GM12878 (cell line): ENCODE results near the gene PRR16. TPM values are rescaled to one million over a fixed set of nuclear protein-coding genes. Genes with fewer than 3 reads are reported as not detected.

Experiments
- ATAC-seq: fragments of 200-7000 bp; cut with Tn5 transposase; 3 replicates; pipeline ENCODE4 v1.9.1; 2020; ENCODE audit warnings: mild to moderate bottlenecking, moderate library complexity
- BruUV-seq: library from RNA; stranded (reverse); fragments of 400-500 nt; replicated peaks from 2 replicates; lab custom pipeline; 2021; lab: Mats Ljungman, UMichigan
- CTCF ChIA-PET: fragments of 300-600 bp; sonication (Branson Sonifier 250); formaldehyde crosslinking; extraction: SDS; loops from one replicate; lab custom pipeline; 2021; ENCODE audit warnings: inconsistent platforms; lab: Yijun Ruan, JAX
- POLR2A ChIA-PET: fragments of 350-600 bp; formaldehyde crosslinking; extraction: SDS; loops from one replicate; lab custom pipeline; 2021; ENCODE audit warnings: inconsistent platforms; lab: Charles Lee
- RAD21 ChIA-PET: fragments of 300-600 bp; sonication (Branson Sonifier 250); formaldehyde crosslinking; loops from one replicate; lab custom pipeline; 2023; ENCODE audit warnings: antibody characterized with exemption; ENCODE audit not compliant: unreplicated experiment; lab: Charles Lee
- SMC1A ChIA-PET: fragments of 300-600 bp; sonication (Branson Sonifier 250); formaldehyde crosslinking; loops from one replicate; lab custom pipeline; 2023; ENCODE audit not compliant: unreplicated experiment, uncharacterized antibody; lab: Charles Lee
- DNase-seq: peaks from one replicate; pipeline ENCODE4 v3.0.0-alpha.2; 2011; ENCODE audit warnings: low read depth, low spot score
- FAIRE-seq: peaks from 3 replicates; lab custom pipeline; 2011; peaks lifted over from hg19 to GRCh38; lab: Jason Lieb, UNC
- H2AFZ ChIP-seq: 2 replicates; pipeline ENCODE4 v1.6.0; 2011; ENCODE audit warnings: low read depth, low read length, control low read depth; ENCODE audit not compliant: control insufficient read depth
- H3K27ac ChIP-seq: 2 replicates; pipeline ENCODE4 v1.5.1; 2011; ENCODE audit warnings: control low read depth; ENCODE audit not compliant: control insufficient read depth, insufficient read depth
- H3K27me3 ChIP-seq, 2 experiments: replicated peaks in 1 of 2; 2 replicates each; pipeline versions ENCODE4 v1.6.0 to v1.6.1; 2011; ENCODE audit warnings: low read length in 1 of 2; ENCODE audit not compliant: control insufficient read depth in 2 of 2, insufficient read depth in 2 of 2
- H3K36me3 ChIP-seq, 2 experiments: 2 replicates each; pipeline ENCODE4 v1.5.1; 2011; ENCODE audit warnings: low read length in 1 of 2; ENCODE audit not compliant: control insufficient read depth in 2 of 2, insufficient read depth in 2 of 2
- H3K4me1 ChIP-seq: 2 replicates; pipeline ENCODE4 v1.6.1; 2011; ENCODE audit warnings: mild to moderate bottlenecking, low read length, moderate library complexity, mixed read lengths; ENCODE audit not compliant: control insufficient read depth, insufficient read depth
- H3K4me2 ChIP-seq: 2 replicates; pipeline ENCODE4 v1.6.0; 2011; ENCODE audit warnings: control low read depth; ENCODE audit not compliant: control insufficient read depth, insufficient read depth
- H3K4me3 ChIP-seq: fragments of 200-600 bp; sonication (generic); 2 replicates; pipeline ENCODE4 v1.5.1; 2016
- H3K79me2 ChIP-seq: 2 replicates; pipeline ENCODE4 v1.6.0; 2011; ENCODE audit warnings: low read length; ENCODE audit not compliant: control insufficient read depth, insufficient read depth
- H3K9ac ChIP-seq: 2 replicates; pipeline ENCODE4 v1.8.0; 2011; ENCODE audit warnings: low read length, control low read depth, mixed read lengths; ENCODE audit not compliant: control insufficient read depth, insufficient read depth
- H3K9me3 ChIP-seq: replicated peaks from 3 replicates; pipeline ENCODE4 v1.5.1; 2011; ENCODE audit warnings: mild to moderate bottlenecking, low read length; ENCODE audit not compliant: control insufficient read depth, insufficient read depth
- H4K20me1 ChIP-seq: 2 replicates; pipeline ENCODE4 v1.6.0; 2011; ENCODE audit not compliant: control insufficient read depth, insufficient read depth
- ATF7 ChIP-seq: fragments of 450-650 bp; IDR thresholded peaks from 2 replicates; pipeline ENCODE4 v1.6.1; 2016; ENCODE audit warnings: low read depth, mild to moderate bottlenecking
- DPF2 ChIP-seq: fragments of 450-650 bp; IDR thresholded peaks from 2 replicates; pipeline ENCODE4 v1.6.1; 2017; ENCODE audit warnings: mild to moderate bottlenecking
- FOS ChIP-seq: IDR thresholded peaks from 3 replicates; pipeline ENCODE4 v1.6.1; 2011; ENCODE audit warnings: borderline replicate concordance; ENCODE audit not compliant: insufficient read length; ENCODE audit errors: extremely low read depth
- GATAD2B ChIP-seq: fragments of 450-650 bp; conservative IDR thresholded peaks from 2 replicates; pipeline ENCODE4 v1.6.1; 2017; ENCODE audit warnings: low read depth, mild to moderate bottlenecking, moderate library complexity
- JUND ChIP-seq: IDR thresholded peaks from 2 replicates; pipeline ENCODE4 v1.6.1; 2012; ENCODE audit warnings: low read depth, mild to moderate bottlenecking, low read length, improper control_type of control experiment, moderate library complexity
- NFXL1 ChIP-seq: fragments of 450-650 bp; IDR thresholded peaks from 2 replicates; pipeline ENCODE4 v1.6.1; 2017; ENCODE audit warnings: antibody characterized with exemption, mild to moderate bottlenecking, borderline replicate concordance
- PML ChIP-seq: IDR thresholded peaks from 2 replicates; pipeline ENCODE4 v1.6.1; 2012; ENCODE audit warnings: low read length, inconsistent platforms
- RELA ChIP-seq: fragments of 450-650 bp; IDR thresholded peaks from 2 replicates; pipeline ENCODE4 v1.8.0; 2014; ENCODE audit warnings: borderline replicate concordance; ENCODE audit not compliant: partially characterized antibody
- SIN3A ChIP-seq: IDR thresholded peaks from 2 replicates; pipeline ENCODE4 v1.6.1; 2012; ENCODE audit warnings: low read depth, low read length, improper control_type of control experiment
- SRF ChIP-seq, 2 experiments: IDR thresholded peaks; 2 replicates each; pipeline ENCODE4 v1.6.1; 2011; ENCODE audit warnings: low read depth in 2 of 2, low read length in 2 of 2, mild to moderate bottlenecking in 1 of 2, moderate library complexity in 1 of 2
- TBL1XR1 ChIP-seq: IDR thresholded peaks from 2 replicates; pipeline ENCODE4 v1.6.1; 2012; ENCODE audit warnings: low read depth, low read length, improper control_type of control experiment
- ZNF217 ChIP-seq: fragments of 450-650 bp; IDR thresholded peaks from 2 replicates; pipeline ENCODE4 v1.6.1; 2017; ENCODE audit warnings: antibody characterized with exemption, mild to moderate bottlenecking
- ZNF24 ChIP-seq: fragments of 450-650 bp; IDR thresholded peaks from 2 replicates; pipeline ENCODE4 v1.6.1; 2017; ENCODE audit warnings: antibody characterized with exemption, mild to moderate bottlenecking
- ZSCAN29 ChIP-seq: fragments of 450-650 bp; IDR thresholded peaks from 2 replicates; pipeline ENCODE4 v1.6.1; 2017; ENCODE audit warnings: mild to moderate bottlenecking, moderate library complexity
- WGBS: methylation state at CpG from one replicate; pipeline ENCODE4 v1.1.6; 2016; ENCODE audit warnings: low lambda C conversion rate; ENCODE audit not compliant: insufficient replicate concordance, insufficient coverage; ENCODE audit errors: missing lambda C conversion rate; 5-methylcytosine and 5-hydroxymethylcytosine counted together
- in situ Hi-C: fragments of 300-500 bp; cut with MboI; formaldehyde crosslinking; loops from 9 replicates; pipeline ENCODE4 v1.14.3; 2018; ENCODE audit warnings: mixed read lengths
- intact Hi-C: fragments of 100-400 bp; cut with micrococcal nuclease; formaldehyde crosslinking; loops from one replicate; pipeline ENCODE4 v1.14.2; 2022; ENCODE audit not compliant: unreplicated experiment
- polyA plus RNA-seq, 11 experiments: library from polyadenylated mRNA; depleted of rRNA in 4 of 11; unstranded in 6 of 11; stranded (reverse) in 5 of 11; fragments of >200 nt; fragmentation: Nextera tagmentation in 4 of 11; fragmentation: Illumina TruSeq in 1 of 11; extraction: Ambion mirVana in 4 of 11; extraction: Trizol in 1 of 11; gene quantifications; 1 replicate in 1 of 11; 2 replicates in 10 of 11; pipeline versions ENCODE4 v1.2.1 to v1.2.3, GENCODE V29; 2011 to 2016; ENCODE audit warnings: inconsistent platforms in 2 of 11, missing spikeins in 2 of 11, low read depth in 1 of 11
- total RNA-seq, 4 experiments: library from RNA; depleted of rRNA in 3 of 4; stranded (reverse); fragments of >200 nt in 3 of 4; fragmentation: Illumina TruSeq in 1 of 4; extraction: Trizol in 1 of 4; gene quantifications; 2 replicates each; pipeline versions ENCODE4 v1.2.1 to v1.2.3, GENCODE V29; 2013 to 2021
- TF ChIP-seq, protein P1 (sequence below): IDR thresholded peaks from 2 replicates; pipeline ENCODE4 v1.6.1; 2012; ENCODE audit warnings: mild to moderate bottlenecking, low read depth, low read length
- TF ChIP-seq, protein P2 (sequence below): fragments of 450-650 bp; formaldehyde crosslinking; IDR thresholded peaks from 2 replicates; pipeline ENCODE4 v1.4.0; 2022; ENCODE audit warnings: mild to moderate bottlenecking, moderate library complexity

Gene PRR16
- total and polyA plus RNA-seq, 10 of the 15 experiments (the other 5 are each of a cell fraction or from before 2014, with no cell fraction given): not detected

DNA sequence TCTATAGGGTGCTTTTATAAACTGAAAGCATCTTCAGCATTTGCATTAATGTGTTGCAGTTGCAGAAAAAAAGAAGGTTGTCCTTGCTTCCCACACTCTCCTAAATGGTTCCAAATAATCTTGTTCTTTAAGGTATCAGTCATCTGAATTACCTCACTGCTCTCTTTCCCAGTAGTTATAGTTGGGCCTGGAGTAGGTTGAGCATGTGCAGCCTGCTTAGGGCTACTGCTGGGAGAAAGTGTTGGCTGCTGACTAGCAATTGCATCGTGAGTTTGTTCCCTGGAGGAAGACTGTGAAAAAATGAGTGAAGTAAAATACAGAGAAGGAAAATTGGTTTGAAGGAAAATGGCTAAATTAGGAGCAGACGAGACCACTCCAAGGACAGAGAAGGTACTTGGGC, 74.5 kb downstream of the PRR16 start:
- H3K4me3 ChIP-seq: no peak overlapping the region
- no peak for DNase-seq
- H3K4me1 ChIP-seq: no peaks in the 10 kb centered on the region
- no peaks in the 10 kb centered on the region for H3K27me3 ChIP-seq
- intact Hi-C loops: no loop called here
- no peaks in the 10 kb centered on the region for H3K79me2 ChIP-seq
- TF ChIP-seq ZNF24 (no peak), RELA (no peak), ZSCAN29 (no peak), NFXL1 (no peak), JUND (no peak), ZNF217 (no peak), GATAD2B (no peak), SIN3A (no peak), PML (no peak), SRF (IDR thresholded peaks at IDR 0.05; ENCODE audit: low read depth in 2 of 2, low read length in 2 of 2) (no peak), FOS (no peak), TBL1XR1 (no peak), ATF7 (no peak), DPF2 (no peak)
- TF ChIP-seq, protein P1, sequence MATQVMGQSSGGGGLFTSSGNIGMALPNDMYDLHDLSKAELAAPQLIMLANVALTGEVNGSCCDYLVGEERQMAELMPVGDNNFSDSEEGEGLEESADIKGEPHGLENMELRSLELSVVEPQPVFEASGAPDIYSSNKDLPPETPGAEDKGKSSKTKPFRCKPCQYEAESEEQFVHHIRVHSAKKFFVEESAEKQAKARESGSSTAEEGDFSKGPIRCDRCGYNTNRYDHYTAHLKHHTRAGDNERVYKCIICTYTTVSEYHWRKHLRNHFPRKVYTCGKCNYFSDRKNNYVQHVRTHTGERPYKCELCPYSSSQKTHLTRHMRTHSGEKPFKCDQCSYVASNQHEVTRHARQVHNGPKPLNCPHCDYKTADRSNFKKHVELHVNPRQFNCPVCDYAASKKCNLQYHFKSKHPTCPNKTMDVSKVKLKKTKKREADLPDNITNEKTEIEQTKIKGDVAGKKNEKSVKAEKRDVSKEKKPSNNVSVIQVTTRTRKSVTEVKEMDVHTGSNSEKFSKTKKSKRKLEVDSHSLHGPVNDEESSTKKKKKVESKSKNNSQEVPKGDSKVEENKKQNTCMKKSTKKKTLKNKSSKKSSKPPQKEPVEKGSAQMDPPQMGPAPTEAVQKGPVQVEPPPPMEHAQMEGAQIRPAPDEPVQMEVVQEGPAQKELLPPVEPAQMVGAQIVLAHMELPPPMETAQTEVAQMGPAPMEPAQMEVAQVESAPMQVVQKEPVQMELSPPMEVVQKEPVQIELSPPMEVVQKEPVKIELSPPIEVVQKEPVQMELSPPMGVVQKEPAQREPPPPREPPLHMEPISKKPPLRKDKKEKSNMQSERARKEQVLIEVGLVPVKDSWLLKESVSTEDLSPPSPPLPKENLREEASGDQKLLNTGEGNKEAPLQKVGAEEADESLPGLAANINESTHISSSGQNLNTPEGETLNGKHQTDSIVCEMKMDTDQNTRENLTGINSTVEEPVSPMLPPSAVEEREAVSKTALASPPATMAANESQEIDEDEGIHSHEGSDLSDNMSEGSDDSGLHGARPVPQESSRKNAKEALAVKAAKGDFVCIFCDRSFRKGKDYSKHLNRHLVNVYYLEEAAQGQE: no peak
- TF ChIP-seq, protein P2, sequence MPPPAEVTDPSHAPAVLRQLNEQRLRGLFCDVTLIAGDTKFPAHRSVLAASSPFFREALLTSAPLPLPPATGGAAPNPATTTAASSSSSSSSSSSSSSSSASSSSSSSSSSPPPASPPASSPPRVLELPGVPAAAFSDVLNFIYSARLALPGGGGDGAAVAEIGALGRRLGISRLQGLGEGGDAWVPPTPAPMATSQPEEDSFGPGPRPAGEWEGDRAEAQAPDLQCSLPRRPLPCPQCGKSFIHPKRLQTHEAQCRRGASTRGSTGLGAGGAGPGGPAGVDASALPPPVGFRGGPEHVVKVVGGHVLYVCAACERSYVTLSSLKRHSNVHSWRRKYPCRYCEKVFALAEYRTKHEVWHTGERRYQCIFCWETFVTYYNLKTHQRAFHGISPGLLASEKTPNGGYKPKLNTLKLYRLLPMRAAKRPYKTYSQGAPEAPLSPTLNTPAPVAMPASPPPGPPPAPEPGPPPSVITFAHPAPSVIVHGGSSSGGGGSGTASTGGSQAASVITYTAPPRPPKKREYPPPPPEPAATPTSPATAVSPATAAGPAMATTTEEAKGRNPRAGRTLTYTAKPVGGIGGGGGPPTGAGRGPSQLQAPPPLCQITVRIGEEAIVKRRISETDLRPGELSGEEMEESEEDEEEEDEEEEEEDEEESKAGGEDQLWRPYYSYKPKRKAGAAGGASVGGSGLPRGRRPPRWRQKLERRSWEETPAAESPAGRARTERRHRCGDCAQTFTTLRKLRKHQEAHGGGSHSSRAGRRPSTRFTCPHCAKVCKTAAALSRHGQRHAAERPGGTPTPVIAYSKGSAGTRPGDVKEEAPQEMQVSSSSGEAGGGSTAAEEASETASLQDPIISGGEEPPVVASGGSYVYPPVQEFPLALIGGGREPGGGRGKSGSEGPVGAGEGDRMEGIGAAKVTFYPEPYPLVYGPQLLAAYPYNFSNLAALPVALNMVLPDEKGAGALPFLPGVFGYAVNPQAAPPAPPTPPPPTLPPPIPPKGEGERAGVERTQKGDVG (CRISPR knock-in tag): no peak
- H3K36me3 ChIP-seq: no peaks in the 10 kb centered on the region
- H3K9ac ChIP-seq: no peak overlapping the region
- no peak overlapping the region for H2AFZ ChIP-seq
- POLR2A ChIA-PET: no interaction called here
- H4K20me1 ChIP-seq: no peaks in the 10 kb centered on the region
- FAIRE-seq: no peak
- WGBS: 22% methylated on average over 2 of the region's 2 CpGs
- in situ Hi-C loops: no loop called here
- no TSS peak for BruUV-seq
- ATAC-seq: no peak
- no peaks in the 10 kb centered on the region for H3K9me3 ChIP-seq
- RAD21 ChIA-PET: no interaction called here
- no peak overlapping the region for H3K27ac ChIP-seq
- SMC1A ChIA-PET: no interaction called here
- CTCF ChIA-PET: no interaction called here
- no peak overlapping the region for H3K4me2 ChIP-seq
